M059J (cell line): ENCODE results near the gene DENR. TPM values are rescaled to one million over a fixed set of nuclear protein-coding genes. Genes with fewer than 3 reads are reported as not detected.
"Not testable (repeated sequence)": the region's sequence is repeated elsewhere in the genome, so short reads cannot be mapped to it uniquely, and the experiment has no call there.

Source experiments
- DNase-seq: peaks from one replicate; pipeline ENCODE4 v3.0.0-alpha.2; 2012; ENCODE audit warnings: low read depth
- total RNA-seq: library from RNA; depleted of rRNA; stranded (reverse); fragments of >200 nt; shearing (Covaris generic); gene quantifications from 2 replicates; pipeline ENCODE4 v1.2.3, GENCODE V29; 2014; rRNA removed

DENR gene
- 29.9 and 48.6 TPM in 2 replicates for total RNA-seq

GRCh38 chr12:122752464-122753318 lies at the start of gene DENR:
TSS of gene DENR (plus strand) at chr12:122752824. CDS start at chr12:122753702, 878 bp downstream.
- peak; percentile 98 for DNase-seq

- DNase-seq: peak; percentile 3
Observed at GRCh38 chr12:122702890-122703611, 49.6 kb upstream of the DENR start, which contains the start of gene HCAR2. TSS of gene HCAR2 (minus strand) at chr12:122703357. CDS start at chr12:122703283, 74 bp downstream.

GRCh38 chr12:122703841-122704240 lies 48.8 kb upstream of the DENR start:
- peak; percentile 16 for DNase-seq

GRCh38 chr12:122709287-122709686 lies 43.3 kb upstream of the DENR start:
- not testable (repeated sequence) for DNase-seq

GRCh38 chr12:122710341-122710740 lies 42.3 kb upstream of the DENR start:
- not testable (repeated sequence) for DNase-seq

GRCh38 chr12:122711266-122711665 lies 41.4 kb upstream of the DENR start:
- not testable (repeated sequence) for DNase-seq

GRCh38 chr12:122713491-122714188 lies 39.0 kb upstream of the DENR start:
- not testable (repeated sequence) for DNase-seq

- DNase-seq: not testable (repeated sequence)
Observed at GRCh38 chr12:122715211-122715610, 37.4 kb upstream of the DENR start.

- not testable (repeated sequence) for DNase-seq
Observed at GRCh38 chr12:122716658-122717057, 36.0 kb upstream of the DENR start, which contains the start of gene HCAR3. TSS of gene HCAR3 (minus strand) at chr12:122716811. CDS start at chr12:122716737, 74 bp downstream.

- DNase-seq: no peak
Observed at GRCh38 chr12:122721057-122721545, 31.5 kb upstream of the DENR start.

- DNase-seq: no peak
Observed at GRCh38 chr12:122722387-122722786, 30.2 kb upstream of the DENR start.

GRCh38 chr12:122724641-122725243 lies 27.9 kb upstream of the DENR start:
- no peak for DNase-seq

GRCh38 chr12:122725452-122726079 lies 27.1 kb upstream of the DENR start:
- no peak for DNase-seq

GRCh38 chr12:122726080-122726558 lies 26.5 kb upstream of the DENR start:
- peak; percentile 74 for DNase-seq

- DNase-seq: no peak
Observed at GRCh38 chr12:122729583-122730214, 22.9 kb upstream of the DENR start.

GRCh38 chr12:122730215-122731014 lies 22.2 kb upstream of the DENR start, which contains the start of gene HCAR1:
TSS of gene HCAR1 (minus strand) at chr12:122730844. CDS start at chr12:122730339, 505 bp downstream.
- DNase-seq: no peak

- no peak for DNase-seq
Observed at GRCh38 chr12:122732170-122732569, 20.5 kb upstream of the DENR start.

- no peak for DNase-seq
Observed at GRCh38 chr12:122732611-122733010, 20.0 kb upstream of the DENR start.

- DNase-seq: peak; percentile 73
Observed at GRCh38 chr12:122738571-122738970, 14.1 kb upstream of the DENR start.
